Ovary (tissue), 9 donors: ENCODE measurements around the gene RDH12. TPM values are rescaled to one million over a fixed set of nuclear protein-coding genes. Genes with fewer than 3 reads are reported as not detected.

ENCODE experiments used
- DNase-seq, 5 donors: peaks; one replicate each; pipeline ENCODE4 v3.0.0-alpha.2; 2019 to 2020
- H3K27ac ChIP-seq, 2 donors: fragments of 200-600 bp; one replicate each; pipeline versions ENCODE4 v1.5.1 to v1.8.0; 2019 to 2022
- H3K27me3 ChIP-seq: fragments of 200-600 bp; one replicate; pipeline ENCODE4 v1.8.0; 2022
- H3K36me3 ChIP-seq: fragments of 200-600 bp; sonication (generic); one replicate; pipeline ENCODE4 v1.5.1; 2019
- H3K4me1 ChIP-seq: one replicate; pipeline ENCODE4 v1.8.1; 2013; ENCODE audit warnings: mild to moderate bottlenecking, moderate library complexity; ENCODE audit not compliant: insufficient read depth
- H3K4me3 ChIP-seq: fragments of 200-600 bp; sonication (generic); one replicate; pipeline ENCODE4 v1.5.1; 2017
- H3K9me3 ChIP-seq, 2 donors: fragments of 200-600 bp in 1 of 2; sonication (generic) in 1 of 2; one replicate each; pipeline versions ENCODE4 v1.5.1 to v1.8.1; 2013 to 2019; ENCODE audit warnings: mild to moderate bottlenecking in 1 of 2, moderate library complexity in 1 of 2
- CTCF ChIP-seq, 3 donors: fragments of 450-650 bp in 2 of 3; fragments of 200-600 bp in 1 of 3; IDR thresholded peaks; one replicate each; pipeline versions ENCODE4 v1.5.1 to v1.8.0; 2016 to 2022; ENCODE audit warnings: antibody characterized with exemption in 3 of 3, mild to moderate bottlenecking in 1 of 3
- EP300 ChIP-seq: sonication (generic); formaldehyde crosslinking; IDR thresholded peaks from one replicate; pipeline ENCODE4 v1.6.1; 2017; ENCODE audit warnings: antibody characterized with exemption
- POLR2A ChIP-seq: fragments of 450-650 bp; IDR thresholded peaks from one replicate; pipeline ENCODE4 v1.6.1; 2017; ENCODE audit warnings: antibody characterized with exemption, mild to moderate bottlenecking, moderate library complexity
- WGBS, 3 donors: extraction: QIAGEN DNeasy Blood & Tissue Kit in 1 of 3; methylation state at CpG; one replicate each; pipeline versions ENCODE4 v1.1.5 to v1.1.7; 2013 to 2017; 5-methylcytosine and 5-hydroxymethylcytosine counted together
- intact Hi-C, 4 donors: fragments of 100-400 bp; cut with DNase I; formaldehyde crosslinking; loops; one replicate each; pipeline versions ENCODE4 v1.11.0 to v1.15.1; 2022 to 2023
- polyA plus RNA-seq, 2 donors: library from polyadenylated mRNA; stranded (reverse); fragments of 200-250 nt in 1 of 2; fragments of 350-450 nt in 1 of 2; fragmentation: Illumina TruSeq in 1 of 2; extraction: RNeasy Lipid Tissue Mini Kit (QIAGEN cat#74804) in 1 of 2; gene quantifications; one replicate each; pipeline ENCODE4 v1.2.3, GENCODE V29; 2013 to 2014
- total RNA-seq, 7 donors: library from RNA; depleted of rRNA in 2 of 7; stranded (reverse); fragments of >200 nt in 2 of 7; fragmentation: NEBNext Ultra II Directional in 3 of 7; extraction: Animal tissue kit (Norgen Biotek cat#: 25700) in 3 of 7; gene quantifications; one replicate each; pipeline versions ENCODE4 v1.1.0 to v1.2.4, GENCODE V29; 2016 to 2023
- donor health status: DM: no; HTN: no; CAD: no; lungs with moderate emphysema.
- donor health status: DM: no; HTN: no; CAD: no.
- donor health status: Bipolar disorder and iron deficiency.
- donor health status: DM: yes; HTN: yes; CAD: no.
- donor health status: DM: no; HTN: no; CAD: no.
- donor health status: DM: yes; HTN: yes; CAD: no.

The RDH12 gene
- total and polyA plus RNA-seq, 9 donors = 0.10 to 0.30 TPM; not detected in 7

- DNase-seq = no peak
- TF ChIP-seq CTCF (IDR thresholded peaks at IDR 0.05) = no peak
- TF ChIP-seq POLR2A = no peak
- no peak for TF ChIP-seq EP300
- H3K36me3 ChIP-seq = no peaks in the 10 kb centered on the region
- H3K27me3 ChIP-seq = no peaks in the 10 kb centered on the region
- H3K9me3 ChIP-seq = no peaks in the 10 kb centered on the region
- H3K4me1 ChIP-seq = no peaks in the 10 kb centered on the region
- H3K27ac ChIP-seq = no peak overlapping the region
- no peak overlapping the region for H3K4me3 ChIP-seq
- 75 to 89% (median 88%) methylated on average over 6 of the region's 6 CpGs for WGBS, 3 donors
- intact Hi-C loops = no loop called here
Measured at GRCh38 chr14:67749341-67750084, 47.8 kb downstream of the RDH12 start.

- intact Hi-C loops = no loop called here
- H3K27ac ChIP-seq = no peak overlapping the region
- no peaks in the 10 kb centered on the region for H3K27me3 ChIP-seq
- WGBS, 3 donors = 84 to 94% (median 88%) methylated on average over 1 of the region's 1 CpG
- no peaks in the 10 kb centered on the region for H3K36me3 ChIP-seq
- no peaks in the 10 kb centered on the region for H3K9me3 ChIP-seq
- DNase-seq = no peak
- H3K4me3 ChIP-seq = no peak overlapping the region
- no peak for TF ChIP-seq EP300
- TF ChIP-seq POLR2A = no peak
- TF ChIP-seq CTCF (IDR thresholded peaks at IDR 0.05) = no peak
- no peaks in the 10 kb centered on the region for H3K4me1 ChIP-seq
Measured at GRCh38 chr14:67756496-67756895, 54.8 kb downstream of the RDH12 start.

GRCh38 chr14:67757175-67757574, 55.5 kb downstream of the RDH12 start:
- TF ChIP-seq EP300 = no peak
- no peak for TF ChIP-seq POLR2A
- TF ChIP-seq CTCF (IDR thresholded peaks at IDR 0.05) = no peak
- Histone ChIP-seq H3K36me3 (no peaks in the 10 kb centered on the region), H3K4me1 (no peaks in the 10 kb centered on the region), H3K27ac (no peak overlapping the region), H3K9me3 (no peaks in the 10 kb centered on the region), H3K4me3 (no peak overlapping the region), H3K27me3 (no peaks in the 10 kb centered on the region)
- 83 to 95% (median 88%) methylated on average over 3 of the region's 3 CpGs for WGBS, 3 donors
- intact Hi-C loops = no loop called here
- DNase-seq = no peak

- H3K9me3 ChIP-seq = no peaks in the 10 kb centered on the region
- H3K27ac ChIP-seq = no peak overlapping the region
- WGBS, 3 donors = 86 to 90% (median 89%) methylated on average over 2 of the region's 2 CpGs
- no peak for DNase-seq
- H3K4me3 ChIP-seq = no peak overlapping the region
- no peaks in the 10 kb centered on the region for H3K4me1 ChIP-seq
- TF ChIP-seq CTCF (IDR thresholded peaks at IDR 0.05) (no peak), EP300 (no peak), POLR2A (no peak)
- H3K36me3 ChIP-seq = no peaks in the 10 kb centered on the region
- intact Hi-C loops = no loop called here
- no peaks in the 10 kb centered on the region for H3K27me3 ChIP-seq
Measured at GRCh38 chr14:67759916-67760315, 58.2 kb downstream of the RDH12 start.
